GM12875 (cell line): Measurements from ENCODE around the gene FAM53B.

Experiments used
- H3K4me3 ChIP-seq: one replicate; pipeline ENCODE4 v1.5.1; 2011; ENCODE audit warnings: low read depth, low read length, control low read depth
- CTCF ChIP-seq: IDR thresholded peaks from 2 replicates; pipeline ENCODE4 v1.5.1; 2011; ENCODE audit warnings: low read depth, mild to moderate bottlenecking, control low read depth, inconsistent platforms, low read length, moderate library complexity, borderline replicate concordance; ENCODE audit not compliant: insufficient read depth

Gene FAM53B

GRCh38 chr10:124731551-124731950, 12.6 kb downstream of the FAM53B start:
- no peak for TF ChIP-seq CTCF
- H3K4me3 ChIP-seq, result no peak overlapping the region

GRCh38 chr10:124730790-124731189, 13.4 kb downstream of the FAM53B start:
- no peak for TF ChIP-seq CTCF
- no peak overlapping the region for H3K4me3 ChIP-seq

- TF ChIP-seq CTCF, result no peak
Observed at GRCh38 chr10:124728830-124729661, 15.1 kb downstream of the FAM53B start.

GRCh38 chr10:124728071-124728829, 15.9 kb downstream of the FAM53B start:
- TF ChIP-seq CTCF, result no peak
- H3K4me3 ChIP-seq, result no peak overlapping the region

More at GRCh38 chr10:124728830-124729661, 15.1 kb downstream of the FAM53B start:
- H3K4me3 ChIP-seq, result no peak overlapping the region

- no peak overlapping the region for H3K4me3 ChIP-seq
- TF ChIP-seq CTCF, result no peak
Observed at GRCh38 chr10:124727361-124727960, 16.7 kb downstream of the FAM53B start.

GRCh38 chr10:124725791-124726190, 18.4 kb downstream of the FAM53B start:
- TF ChIP-seq CTCF, result no peak
- H3K4me3 ChIP-seq, result no peak overlapping the region
